HG02970 (cell line): ENCODE measurements around the gene KRTAP16-1.

Experiments
- ATAC-seq: cut with Tn5 transposase; IDR thresholded peaks from one replicate; pipeline ENCODE4 v1.9.1; 2021; ENCODE audit warnings: mild to moderate bottlenecking, moderate library complexity, moderate number of reproducible peaks; ENCODE audit not compliant: unreplicated experiment, low FRiP score

The KRTAP16-1 gene

GRCh38 chr17:41331606-41332005 is 22.5 kb upstream of the KRTAP16-1 start:
- ATAC-seq, result no peak

DNA sequence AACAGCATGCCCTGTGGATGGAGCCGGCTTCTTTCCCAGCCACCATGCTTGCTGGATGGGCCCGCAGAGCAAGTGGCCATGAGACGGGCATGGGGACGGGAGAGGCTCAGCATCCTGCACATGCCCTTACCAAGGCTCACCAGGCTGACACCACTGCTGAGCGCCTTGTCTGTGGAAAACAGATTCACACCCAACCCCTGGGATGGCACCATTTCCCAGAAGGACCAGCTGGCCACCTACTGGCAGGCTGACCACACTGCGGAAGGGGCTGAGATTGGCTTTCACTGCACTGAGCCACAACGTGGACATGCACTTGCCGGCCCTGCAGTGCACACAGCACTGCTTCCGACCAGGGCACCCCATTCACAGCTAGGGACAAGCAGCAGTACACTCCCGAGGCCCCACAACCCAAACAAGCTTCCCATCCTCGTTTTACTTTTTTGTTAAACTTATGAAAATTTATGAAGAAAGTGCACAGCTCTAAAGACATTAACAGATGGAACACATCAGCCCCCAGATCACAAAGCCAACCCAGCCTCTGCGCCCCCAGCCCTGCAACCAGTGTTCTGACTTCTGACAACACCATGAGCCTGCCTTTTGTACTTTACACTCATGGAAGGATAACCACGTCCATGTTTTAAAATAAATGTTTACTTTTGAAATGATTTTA is 20.3 kb upstream of the KRTAP16-1 start:
- no peak for ATAC-seq

GRCh38 chr17:41328207-41328606 is 19.1 kb upstream of the KRTAP16-1 start:
- no peak for ATAC-seq

DNA sequence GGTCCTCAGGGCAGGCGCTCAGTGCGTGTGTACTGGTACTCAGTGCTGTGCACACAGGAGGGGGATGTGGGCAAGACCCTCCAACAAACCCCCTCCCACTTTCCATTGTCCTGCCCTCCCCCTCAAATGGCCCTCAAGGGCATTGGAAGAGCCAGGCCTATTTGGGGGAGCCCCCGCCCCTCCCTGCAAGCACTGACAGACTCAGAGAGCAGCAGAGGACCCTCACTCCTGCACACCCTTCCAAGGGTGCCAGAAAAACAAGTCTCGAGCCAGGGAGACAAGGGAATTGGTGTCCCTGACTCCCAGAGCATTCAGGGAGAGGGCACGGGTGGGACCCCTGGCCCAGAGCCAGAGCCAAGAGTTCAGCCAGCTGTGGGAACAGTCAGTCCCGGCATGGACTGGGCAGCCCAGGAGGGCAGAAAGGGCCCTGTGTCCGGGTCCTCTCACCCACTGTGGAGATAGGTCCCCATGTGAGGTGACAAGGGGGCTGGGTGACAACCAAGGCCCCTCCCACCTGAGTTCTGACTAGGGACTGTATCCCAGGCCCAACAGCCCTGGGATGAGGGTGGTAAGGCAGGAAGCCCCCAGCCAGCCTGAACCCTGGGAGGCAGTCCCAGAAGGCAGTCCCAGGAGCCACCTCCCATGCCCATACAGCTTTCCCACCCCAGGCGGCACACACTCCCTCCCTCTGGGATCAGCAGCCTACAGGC is 18.5 kb upstream of the KRTAP16-1 start:
- no peak for ATAC-seq

- ATAC-seq, result no peak
These were observed 17.4 kb upstream of the KRTAP16-1 start for GRCh38 chr17:41326173-41327145.

DNA sequence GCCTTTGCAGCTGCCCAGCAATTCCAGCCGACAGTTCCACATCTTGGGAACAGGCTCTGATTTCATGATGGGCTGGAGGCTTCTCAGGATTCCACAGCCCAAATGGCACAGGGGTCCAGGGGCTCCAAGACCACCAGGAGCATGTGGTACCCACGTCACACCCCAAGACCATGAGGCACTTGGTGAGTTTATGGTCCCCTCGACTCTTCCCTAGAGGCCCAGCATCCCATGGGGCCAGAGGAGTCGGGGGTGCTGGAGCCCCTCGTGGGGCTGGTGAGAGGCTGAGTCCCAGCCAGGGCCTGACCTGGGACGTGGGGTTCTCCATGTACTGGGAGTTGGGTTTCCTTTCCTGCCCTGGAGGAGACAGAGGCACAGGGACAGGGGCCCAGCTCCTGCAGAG is 16.5 kb upstream of the KRTAP16-1 start:
- no peak for ATAC-seq

DNA sequence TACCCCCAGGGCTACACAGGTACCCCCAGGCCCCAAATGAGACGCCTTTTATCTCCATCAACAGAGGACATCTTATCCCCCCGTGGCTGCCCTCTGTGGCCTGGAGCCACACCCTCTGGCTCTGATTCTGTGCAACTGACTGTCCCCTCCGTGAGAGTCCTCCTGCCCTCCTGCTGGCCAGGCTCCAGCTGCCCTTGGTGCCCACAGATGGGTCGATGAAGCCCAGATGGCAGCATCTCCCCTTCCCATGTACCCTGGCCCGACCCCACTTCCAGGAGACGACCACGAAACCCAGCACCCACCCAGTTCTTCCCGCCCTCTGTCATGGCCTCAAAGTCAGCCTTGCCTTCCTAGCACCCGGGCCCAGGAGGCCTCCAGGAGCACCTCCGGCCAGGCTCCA is 16.0 kb upstream of the KRTAP16-1 start:
- ATAC-seq, result no peak

GRCh38 chr17:41324180-41325075 is 15.3 kb upstream of the KRTAP16-1 start:
- no peak for ATAC-seq

DNA sequence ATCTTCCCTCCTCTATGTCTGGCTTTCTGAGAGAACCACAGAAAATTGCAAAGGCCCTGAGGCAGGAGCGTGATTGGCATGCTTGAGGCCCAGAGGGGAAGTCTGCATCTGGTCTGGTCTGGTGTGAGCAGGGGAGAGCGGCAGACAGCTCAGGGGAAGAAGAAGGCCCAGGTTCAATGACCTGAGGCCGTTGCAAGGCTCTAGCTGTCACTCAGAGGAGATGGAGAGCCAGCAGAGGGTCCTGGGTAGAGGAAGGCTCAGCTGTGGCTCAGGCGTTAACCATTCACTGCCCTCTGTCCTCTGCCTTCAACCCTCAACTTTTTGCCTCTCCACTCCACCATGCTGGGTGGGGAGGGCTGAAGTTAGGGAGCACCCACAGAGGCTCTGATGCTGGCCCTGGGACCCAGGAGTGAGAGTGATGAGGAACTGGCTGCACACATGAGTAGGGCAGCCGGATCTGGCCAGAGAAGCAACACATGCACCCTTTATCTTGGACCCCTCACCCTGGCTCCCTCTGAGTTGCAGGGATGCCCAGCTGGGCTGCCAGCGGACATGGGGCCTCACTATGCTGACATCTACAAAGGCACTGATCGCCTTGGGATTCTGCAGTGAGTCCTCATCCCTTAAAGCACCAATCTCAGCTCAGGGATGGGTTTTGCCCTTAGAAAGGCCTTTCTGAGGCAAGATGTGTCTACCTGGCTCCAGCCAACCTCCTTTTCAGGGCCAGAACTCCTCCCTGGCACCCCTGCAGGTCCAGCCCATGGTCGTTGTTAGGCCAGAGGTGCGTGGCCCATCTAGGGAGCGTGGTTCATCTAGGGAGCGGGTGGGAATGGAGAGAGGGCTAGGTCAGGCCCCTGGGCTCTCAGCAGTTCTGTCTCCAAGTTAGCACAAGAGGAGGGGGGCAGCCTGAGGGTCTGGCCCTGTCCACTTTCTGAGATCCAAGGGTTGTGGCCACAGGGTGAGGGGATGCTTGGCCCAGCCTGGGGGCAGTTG is 14.1 kb upstream of the KRTAP16-1 start:
- ATAC-seq, result no peak

DNA sequence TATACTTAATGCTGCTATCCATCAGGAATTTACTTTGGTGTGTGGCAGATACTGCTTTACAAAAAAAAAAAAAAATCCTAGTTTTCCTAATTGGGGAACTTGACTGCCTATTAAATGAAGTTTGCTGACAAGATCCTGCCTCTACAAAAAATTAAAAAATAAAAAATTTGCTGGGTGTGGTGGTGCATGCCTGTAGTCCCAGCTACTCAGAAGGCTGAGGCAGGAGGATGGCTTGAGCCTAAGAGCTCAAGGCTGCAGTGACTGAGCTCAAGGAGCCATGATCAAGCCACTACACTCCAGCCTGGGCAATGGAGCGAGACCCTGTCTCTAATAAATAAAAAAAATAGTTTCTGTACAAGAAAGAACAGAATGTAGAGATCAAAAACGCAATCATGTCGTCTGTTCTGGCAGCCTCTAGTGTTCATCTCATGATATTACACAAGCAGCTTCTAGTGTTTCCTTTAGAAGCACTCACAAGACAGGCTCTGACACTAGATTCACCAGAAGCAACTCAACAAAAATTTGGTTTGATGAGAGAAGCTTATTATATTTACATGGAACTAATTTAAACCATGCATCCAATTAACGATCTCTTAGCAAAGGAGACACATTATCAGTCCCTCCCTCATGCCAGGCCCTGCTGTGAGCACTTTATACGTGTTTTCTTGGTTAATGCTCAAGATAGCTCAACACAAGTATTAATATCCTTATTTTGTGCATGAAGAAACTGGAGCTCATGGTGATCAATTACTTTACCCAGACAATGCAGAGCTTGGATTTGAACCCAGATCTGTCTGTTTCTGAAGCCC is 13.2 kb upstream of the KRTAP16-1 start:
- ATAC-seq, result no peak

- ATAC-seq, result no peak
These were observed 9.1 kb upstream of the KRTAP16-1 start for GRCh38 chr17:41318231-41318630.

DNA sequence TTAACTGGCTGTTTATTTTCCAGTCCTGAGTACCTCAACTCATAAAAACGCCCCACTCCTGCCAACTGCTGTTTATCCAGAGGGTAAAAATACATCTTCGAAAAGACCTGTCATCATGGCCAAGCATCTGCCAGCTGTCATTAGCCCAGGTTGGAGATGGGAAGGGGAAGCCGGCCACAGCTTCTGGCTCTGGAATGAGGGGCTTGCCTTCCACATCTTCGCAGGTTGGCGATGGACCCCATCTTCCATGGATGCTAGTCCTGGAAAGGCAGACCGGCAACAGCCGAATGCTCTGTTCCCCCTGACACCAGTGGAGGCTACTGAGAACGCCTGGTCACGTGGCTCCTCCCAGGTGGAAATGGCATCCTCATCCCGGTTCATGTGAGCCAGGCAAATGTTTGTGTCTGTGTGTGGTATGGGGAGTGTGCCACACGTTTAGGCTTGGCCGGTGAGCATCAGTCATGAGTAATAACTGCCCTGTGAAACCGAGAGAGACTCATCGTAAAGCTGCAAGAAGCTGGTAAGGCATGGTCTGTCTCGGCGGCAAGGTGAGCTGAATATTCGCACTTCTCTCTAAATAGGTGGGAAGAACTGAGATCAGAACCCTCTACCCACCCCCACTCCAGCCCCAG is 6.8 kb upstream of the KRTAP16-1 start:
- ATAC-seq, result no peak

GRCh38 chr17:41315204-41315794 is 6.2 kb upstream of the KRTAP16-1 start, which contains the start of gene KRTAP17-1:
TSS of gene KRTAP17-1 (minus strand) at chr17:41315710. CDS start at chr17:41315650, 60 bp downstream.
- ATAC-seq, result no peak

DNA sequence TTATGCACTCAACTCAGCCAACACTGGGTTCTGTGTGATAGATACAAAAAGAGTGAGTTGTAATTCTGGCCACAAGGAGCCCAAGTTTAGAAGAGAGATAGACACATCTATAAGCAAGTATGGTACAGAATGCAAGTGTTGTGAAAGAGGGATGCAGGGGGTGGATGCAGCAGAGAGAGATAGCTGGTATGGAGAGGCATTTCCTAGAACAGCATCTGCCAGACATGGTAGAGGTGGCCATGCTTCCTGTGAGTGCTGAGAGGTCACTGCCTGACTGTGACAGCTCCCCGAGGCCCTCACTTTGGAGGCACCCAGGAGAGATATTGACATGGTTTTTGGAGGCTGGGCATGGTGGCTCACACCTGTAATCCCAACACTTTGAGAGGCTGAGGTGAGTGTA is 2.0 kb upstream of the KRTAP16-1 start:
- no peak for ATAC-seq

GRCh38 chr17:41308251-41308917 is 725 bp downstream of the KRTAP16-1 start:
- ATAC-seq, result no peak

DNA sequence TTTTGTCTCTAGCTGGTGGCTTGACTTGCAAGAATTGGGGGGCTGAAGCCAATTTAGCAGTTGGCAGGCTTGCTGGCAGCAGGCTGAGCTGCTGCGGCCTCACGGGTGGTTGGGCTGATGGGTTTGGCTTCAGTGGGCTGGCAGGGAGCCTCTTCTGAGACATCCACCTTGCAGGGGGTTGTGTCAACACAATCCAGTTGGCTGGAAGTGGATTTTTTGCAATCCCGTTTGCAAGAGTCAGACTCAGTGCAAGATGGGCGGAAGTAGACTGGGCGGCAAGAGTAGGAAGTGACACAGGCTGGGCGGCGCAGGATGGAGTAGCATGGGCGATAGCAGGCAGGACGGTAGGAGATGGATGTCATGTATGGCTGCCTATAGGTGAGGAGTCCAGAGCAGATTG is 1.5 kb downstream of the KRTAP16-1 start:
- no peak for ATAC-seq

- ATAC-seq, result no peak
These were observed 5.0 kb downstream of the KRTAP16-1 start for GRCh38 chr17:41304091-41304490.
